Measurements from ENCODE around the gene SPHK1.

SPHK1 gene

DNA sequence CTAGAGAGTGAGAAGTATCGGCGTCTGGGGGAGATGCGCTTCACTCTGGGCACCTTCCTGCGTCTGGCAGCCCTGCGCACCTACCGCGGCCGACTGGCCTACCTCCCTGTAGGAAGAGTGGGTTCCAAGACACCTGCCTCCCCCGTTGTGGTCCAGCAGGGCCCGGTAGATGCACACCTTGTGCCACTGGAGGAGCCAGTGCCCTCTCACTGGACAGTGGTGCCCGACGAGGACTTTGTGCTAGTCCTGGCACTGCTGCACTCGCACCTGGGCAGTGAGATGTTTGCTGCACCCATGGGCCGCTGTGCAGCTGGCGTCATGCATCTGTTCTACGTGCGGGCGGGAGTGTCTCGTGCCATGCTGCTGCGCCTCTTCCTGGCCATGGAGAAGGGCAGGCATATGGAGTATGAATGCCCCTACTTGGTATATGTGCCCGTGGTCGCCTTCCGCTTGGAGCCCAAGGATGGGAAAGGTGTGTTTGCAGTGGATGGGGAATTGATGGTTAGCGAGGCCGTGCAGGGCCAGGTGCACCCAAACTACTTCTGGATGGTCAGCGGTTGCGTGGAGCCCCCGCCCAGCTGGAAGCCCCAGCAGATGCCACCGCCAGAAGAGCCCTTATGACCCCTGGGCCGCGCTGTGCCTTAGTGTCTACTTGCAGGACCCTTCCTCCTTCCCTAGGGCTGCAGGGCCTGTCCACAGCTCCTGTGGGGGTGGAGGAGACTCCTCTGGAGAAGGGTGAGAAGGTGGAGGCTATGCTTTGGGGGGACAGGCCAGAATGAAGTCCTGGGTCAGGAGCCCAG lies 2.8 kb downstream of the SPHK1 start:
- TF ChIP-seq, protein P1, sequence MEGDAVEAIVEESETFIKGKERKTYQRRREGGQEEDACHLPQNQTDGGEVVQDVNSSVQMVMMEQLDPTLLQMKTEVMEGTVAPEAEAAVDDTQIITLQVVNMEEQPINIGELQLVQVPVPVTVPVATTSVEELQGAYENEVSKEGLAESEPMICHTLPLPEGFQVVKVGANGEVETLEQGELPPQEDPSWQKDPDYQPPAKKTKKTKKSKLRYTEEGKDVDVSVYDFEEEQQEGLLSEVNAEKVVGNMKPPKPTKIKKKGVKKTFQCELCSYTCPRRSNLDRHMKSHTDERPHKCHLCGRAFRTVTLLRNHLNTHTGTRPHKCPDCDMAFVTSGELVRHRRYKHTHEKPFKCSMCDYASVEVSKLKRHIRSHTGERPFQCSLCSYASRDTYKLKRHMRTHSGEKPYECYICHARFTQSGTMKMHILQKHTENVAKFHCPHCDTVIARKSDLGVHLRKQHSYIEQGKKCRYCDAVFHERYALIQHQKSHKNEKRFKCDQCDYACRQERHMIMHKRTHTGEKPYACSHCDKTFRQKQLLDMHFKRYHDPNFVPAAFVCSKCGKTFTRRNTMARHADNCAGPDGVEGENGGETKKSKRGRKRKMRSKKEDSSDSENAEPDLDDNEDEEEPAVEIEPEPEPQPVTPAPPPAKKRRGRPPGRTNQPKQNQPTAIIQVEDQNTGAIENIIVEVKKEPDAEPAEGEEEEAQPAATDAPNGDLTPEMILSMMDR (IDR thresholded peaks at IDR 0.05), result no peak
- no peak overlapping the region for H3K4me3 ChIP-seq
- no peak for DNase-seq (ENCODE audit: low spot score)
- no peak overlapping the region for H3K27ac ChIP-seq

DNA sequence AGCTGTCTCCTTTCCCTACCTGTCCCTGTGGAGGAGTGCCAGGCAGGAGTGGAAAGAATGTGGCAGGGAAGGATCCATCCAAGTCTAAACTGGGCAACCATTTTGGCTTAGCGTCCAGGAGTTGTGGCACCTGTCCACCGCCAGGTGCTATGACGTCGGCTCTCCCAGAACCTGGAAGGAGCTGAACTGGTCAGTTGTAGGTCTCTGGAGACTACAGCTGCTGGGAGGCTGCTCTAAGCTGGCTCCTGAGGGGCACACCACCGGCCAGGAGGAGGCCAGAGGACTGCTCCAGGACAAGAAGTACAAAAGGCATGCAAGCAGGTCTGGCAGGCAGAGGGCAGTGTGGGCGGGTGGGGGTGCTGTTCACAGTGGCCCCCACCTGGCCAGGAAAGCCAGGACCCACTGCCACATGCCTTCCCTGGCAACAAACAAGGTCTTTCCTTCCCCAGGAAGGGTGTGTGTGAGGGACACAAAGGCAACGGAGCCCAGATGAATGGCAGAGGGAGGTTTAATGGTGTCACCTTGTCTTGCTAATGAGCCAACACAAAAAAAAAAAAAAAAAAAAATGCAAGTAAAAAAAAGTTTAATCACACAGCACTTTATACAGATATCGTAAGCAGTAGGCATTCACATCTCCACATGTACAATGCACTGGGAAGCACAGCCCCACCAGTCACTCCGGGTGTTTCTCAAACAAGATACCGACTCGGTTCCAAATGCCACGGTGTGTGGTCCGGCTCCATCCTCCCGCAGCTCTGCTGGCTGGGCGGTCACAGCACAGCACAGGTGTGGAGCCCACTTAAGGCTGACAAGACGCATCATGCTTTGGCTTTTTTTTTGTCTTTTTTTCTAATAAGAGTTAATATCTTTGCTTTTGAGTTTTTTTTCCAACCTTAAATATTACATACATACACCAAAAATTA lies 4.8 kb downstream of the SPHK1 start:
- no peak for DNase-seq (ENCODE audit: low spot score)
- Histone ChIP-seq H3K4me3 (no peak overlapping the region), H3K27ac (no peak overlapping the region)
- TF ChIP-seq, protein P1 (IDR thresholded peaks at IDR 0.05), result no peak

DNA sequence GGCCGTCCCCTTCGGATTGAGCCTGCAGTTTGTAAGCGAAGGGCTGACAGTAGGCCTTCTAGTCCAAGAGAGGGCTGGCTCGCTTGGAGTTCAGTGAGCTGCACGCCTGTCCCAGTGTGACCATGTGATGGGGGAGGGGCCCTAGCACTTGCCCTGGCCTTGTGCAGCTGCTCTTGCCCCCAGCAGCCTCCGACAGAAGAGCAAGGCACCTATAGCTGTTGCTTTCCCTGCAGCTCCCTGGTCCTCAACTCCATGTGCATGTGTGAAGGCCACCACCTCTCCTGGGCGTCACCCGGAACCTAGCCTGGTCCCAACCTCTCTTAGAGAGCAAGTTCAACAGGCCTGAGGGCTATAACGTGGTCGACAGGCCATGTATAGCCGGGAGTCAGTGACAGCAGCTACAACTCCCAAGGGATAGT lies 5.6 kb downstream of the SPHK1 start:
- no peak overlapping the region for H3K27ac ChIP-seq
- no peak for DNase-seq (ENCODE audit: low spot score)
- no peak overlapping the region for H3K4me3 ChIP-seq
- TF ChIP-seq, protein P1 (IDR thresholded peaks at IDR 0.05), result no peak

DNA sequence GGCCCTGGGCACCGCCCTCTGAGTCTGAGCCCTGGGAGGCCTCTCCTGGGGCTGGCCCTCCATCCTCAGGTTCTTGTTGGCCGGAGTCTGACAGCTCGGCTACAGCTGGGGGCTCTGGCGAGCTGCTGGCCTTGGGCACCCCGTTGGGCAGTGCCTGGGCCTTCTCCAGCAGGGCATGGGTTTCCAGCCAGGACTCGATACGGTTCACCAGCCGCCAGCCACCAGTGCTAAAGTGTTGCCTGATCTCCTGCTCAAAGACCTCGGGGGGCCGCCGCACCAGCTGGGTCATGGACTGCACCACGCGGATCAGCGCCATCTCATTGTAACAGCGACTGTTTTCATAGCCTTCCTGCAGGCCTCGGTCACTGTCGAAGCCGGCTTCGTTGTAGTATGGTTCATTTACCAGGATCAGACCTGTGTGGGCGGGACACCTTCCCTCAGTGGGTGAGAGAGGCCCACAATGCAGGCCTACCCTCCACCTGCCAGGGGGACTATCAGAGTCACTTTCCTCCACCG lies 6.8 kb downstream of the SPHK1 start:
- TF ChIP-seq, protein P1 (IDR thresholded peaks at IDR 0.05), result no peak
- no peak for DNase-seq (ENCODE audit: low spot score)
- Histone ChIP-seq H3K27ac (no peak overlapping the region), H3K4me3 (no peak overlapping the region)

DNA sequence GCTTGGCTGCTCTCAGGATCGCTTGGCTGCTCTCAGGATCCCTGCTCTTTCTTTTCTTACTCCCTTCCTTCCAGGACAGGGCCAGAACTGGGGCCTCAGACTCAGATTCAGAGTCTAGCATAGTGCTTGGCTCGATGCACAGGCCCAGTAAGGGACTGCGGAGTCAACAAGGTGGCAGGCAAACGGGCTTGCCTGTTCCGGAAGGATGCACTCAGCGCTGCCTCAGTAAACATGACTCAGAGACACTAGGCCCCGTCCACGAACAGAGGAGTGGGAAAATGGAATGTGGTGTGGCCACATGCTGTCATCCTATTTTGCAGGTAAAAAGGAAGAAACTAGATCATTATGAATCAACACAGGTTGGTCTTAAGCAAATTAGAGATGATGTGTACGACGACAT lies 9.8 kb downstream of the SPHK1 start:
- Histone ChIP-seq H3K4me3 (no peak overlapping the region), H3K27ac (no peak overlapping the region)
- no peak for DNase-seq (ENCODE audit: low spot score)
- TF ChIP-seq, protein P1 (IDR thresholded peaks at IDR 0.05), result no peak

DNA sequence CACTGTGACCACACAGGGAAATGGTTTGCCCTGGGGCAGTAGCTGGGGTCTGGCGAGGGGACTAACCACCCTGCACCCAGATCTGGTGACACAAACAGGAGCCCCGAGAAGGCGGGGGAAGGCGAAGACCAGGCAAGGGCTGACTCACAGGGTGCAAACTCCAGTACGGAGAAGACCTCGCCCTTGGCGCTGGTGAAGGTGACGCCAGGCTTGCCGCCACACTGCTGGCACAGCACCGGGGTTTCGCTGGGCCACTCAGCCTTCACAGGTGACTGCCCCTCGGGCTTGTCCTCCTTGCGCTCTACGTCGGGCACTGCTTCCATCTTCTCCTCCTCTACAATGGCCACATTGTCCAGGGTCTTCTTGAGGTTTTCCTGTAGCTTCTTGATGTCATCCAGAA lies 11.6 kb downstream of the SPHK1 start:
- Histone ChIP-seq H3K27ac (no peak overlapping the region), H3K4me3 (no peak overlapping the region)
- TF ChIP-seq, protein P1 (IDR thresholded peaks at IDR 0.05), result no peak
- DNase-seq (ENCODE audit: low spot score), result no peak
